ENCODE measurements around the gene ADO. TPM values are rescaled to one million over a fixed set of nuclear protein-coding genes. Genes with fewer than 3 reads are reported as not detected.

The ADO gene
- total and polyA plus RNA-seq, 2 donors (not counting 3 experiments of a cell fraction or from before 2014, with no cell fraction given), result 6.5 to 14.5 TPM

DNA sequence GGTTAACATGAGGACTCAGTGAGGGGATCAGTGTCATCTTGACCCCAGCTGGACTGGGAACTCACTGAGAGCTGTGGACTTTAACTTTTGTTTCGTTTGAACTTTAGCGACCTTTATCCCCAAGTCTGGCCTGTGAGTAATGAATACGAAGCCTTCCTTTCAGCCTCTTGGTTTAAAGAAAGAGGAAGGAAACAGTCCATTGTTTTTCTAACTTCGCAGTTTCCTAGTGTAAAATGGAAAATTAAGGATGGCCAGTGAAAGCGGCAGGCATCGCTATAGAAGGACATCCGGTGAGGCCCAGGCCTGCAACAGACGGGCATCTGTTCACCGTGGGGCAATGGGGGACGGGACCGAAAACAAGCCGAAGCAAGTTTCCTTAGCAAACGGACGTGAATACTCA, 44.1 kb upstream of the ADO start:
- FAIRE-seq (peak; percentile 95), DNase-seq (ENCODE audit: low read depth, low spot score) (peak; percentile 83)
- TF ChIP-seq GATA2 (IDR thresholded peaks at IDR 0.05; ENCODE audit: insufficient read depth, insufficient read length, low read depth, low read length) (no peak), JUN (IDR thresholded peaks at IDR 0.05; ENCODE audit: borderline replicate concordance, insufficient read depth, insufficient read length, low read depth) (peak; percentile 33), FOS (IDR thresholded peaks at IDR 0.05; ENCODE audit: borderline replicate concordance, insufficient read depth, low read length) (peak; percentile 59), POLR2A (IDR thresholded peaks at IDR 0.05; ENCODE audit: low read depth, low read length) (no peak), EZH2 (IDR thresholded peaks at IDR 0.05; ENCODE audit: borderline replicate concordance, low read depth, low read length, severe bottlenecking) (no peak), MYC (IDR thresholded peaks at IDR 0.05; ENCODE audit: low read depth, low read length) (no peak), POLR2AphosphoS5 (IDR thresholded peaks at IDR 0.05; ENCODE audit: insufficient read depth, low read depth, low read length) (peak; percentile 30)
- TF ChIP-seq, protein P1, sequence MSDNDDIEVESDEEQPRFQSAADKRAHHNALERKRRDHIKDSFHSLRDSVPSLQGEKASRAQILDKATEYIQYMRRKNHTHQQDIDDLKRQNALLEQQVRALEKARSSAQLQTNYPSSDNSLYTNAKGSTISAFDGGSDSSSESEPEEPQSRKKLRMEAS (IDR thresholded peaks at IDR 0.05; ENCODE audit: insufficient read depth, insufficient read length), result no peak
- TF ChIP-seq, protein P2, sequence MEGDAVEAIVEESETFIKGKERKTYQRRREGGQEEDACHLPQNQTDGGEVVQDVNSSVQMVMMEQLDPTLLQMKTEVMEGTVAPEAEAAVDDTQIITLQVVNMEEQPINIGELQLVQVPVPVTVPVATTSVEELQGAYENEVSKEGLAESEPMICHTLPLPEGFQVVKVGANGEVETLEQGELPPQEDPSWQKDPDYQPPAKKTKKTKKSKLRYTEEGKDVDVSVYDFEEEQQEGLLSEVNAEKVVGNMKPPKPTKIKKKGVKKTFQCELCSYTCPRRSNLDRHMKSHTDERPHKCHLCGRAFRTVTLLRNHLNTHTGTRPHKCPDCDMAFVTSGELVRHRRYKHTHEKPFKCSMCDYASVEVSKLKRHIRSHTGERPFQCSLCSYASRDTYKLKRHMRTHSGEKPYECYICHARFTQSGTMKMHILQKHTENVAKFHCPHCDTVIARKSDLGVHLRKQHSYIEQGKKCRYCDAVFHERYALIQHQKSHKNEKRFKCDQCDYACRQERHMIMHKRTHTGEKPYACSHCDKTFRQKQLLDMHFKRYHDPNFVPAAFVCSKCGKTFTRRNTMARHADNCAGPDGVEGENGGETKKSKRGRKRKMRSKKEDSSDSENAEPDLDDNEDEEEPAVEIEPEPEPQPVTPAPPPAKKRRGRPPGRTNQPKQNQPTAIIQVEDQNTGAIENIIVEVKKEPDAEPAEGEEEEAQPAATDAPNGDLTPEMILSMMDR (IDR thresholded peaks at IDR 0.05; ENCODE audit: extremely low read depth in 1 of 2, insufficient read depth in 1 of 2, low read depth in 1 of 2, low read length in 2 of 2), result no peak
- dilution Hi-C loops (cut with MboI; ENCODE audit: extremely low pct_ligation_motif_present, low sequenced_read_pairs), result no loop called here
- Histone ChIP-seq H3K9me1 (replicated peaks; ENCODE audit: control insufficient read depth, extremely low read depth, insufficient read depth, low read length) (no peaks in the 10 kb centered on the region), H3K27ac (ENCODE audit: insufficient read depth, low read depth, low read length) (peak overlapping the region; percentile 55), H3K4me1 (ENCODE audit: control insufficient read depth, extremely low read depth, insufficient read depth, low read length) (peaks cover 17% of the 10 kb centered on the region), H3K27me3 (ENCODE audit: control insufficient read depth in 2 of 2, insufficient read depth in 2 of 2, low read length in 2 of 2) (peaks cover 0 to 5% of the 10 kb centered on the region in 2 experiments), H3K9ac (replicated peaks; ENCODE audit: extremely low read depth, insufficient read depth, low read length) (peak overlapping the region; percentile 38), H3K36me3 (ENCODE audit: control insufficient read depth in 2 of 2, extremely low read depth in 1 of 2, insufficient read depth in 2 of 2, low read length in 2 of 2) (no peaks in the 10 kb centered on the region), H3K4me2 (ENCODE audit: insufficient read depth, low read length) (peak overlapping the region; percentile 64), H3K4me3 (replicated peaks in 1 of 3; ENCODE audit: insufficient read depth in 1 of 3, low read depth in 1 of 3, low read length in 3 of 3) (no peak overlapping the region), H3K9me3 (replicated peaks; ENCODE audit: control insufficient read depth, insufficient read depth, low read length) (no peaks in the 10 kb centered on the region), H2AFZ (ENCODE audit: low read depth, low read length) (peak overlapping the region; percentile 88), H4K20me1 (replicated peaks; ENCODE audit: control insufficient read depth, extremely low read depth, insufficient read depth, low read length) (no peaks in the 10 kb centered on the region), H3K79me2 (ENCODE audit: control insufficient read depth, insufficient read depth, low read length) (no peaks in the 10 kb centered on the region)
- intact Hi-C loops (cut with micrococcal nuclease), result loop anchor here (1.0 kb wide), 3 partner anchors 44 to 70 kb away; partner anchors contain the start of gene ADO
- POLR2A ChIA-PET, result no interaction called here
- no TSS peak for BruUV-seq (replicated peaks)
- CTCF ChIA-PET, result interaction anchor here (0.9 to 2.5 kb wide), 5 partner anchors 10 to 150 kb away, joined by 3 to 11 read pairs (median 4); partner anchors contain the start of gene ADO
